Fibroblast of skin of right quadriceps (primary cell): ENCODE measurements around the gene IL1RAPL1.
A peak's percentile ranks its signal among the peaks of the same experiment; 100 is the strongest.

ENCODE experiments used
- DNase-seq: peaks from one replicate; pipeline ENCODE4 v3.0.0-alpha.2; 2013

The IL1RAPL1 gene

DNA sequence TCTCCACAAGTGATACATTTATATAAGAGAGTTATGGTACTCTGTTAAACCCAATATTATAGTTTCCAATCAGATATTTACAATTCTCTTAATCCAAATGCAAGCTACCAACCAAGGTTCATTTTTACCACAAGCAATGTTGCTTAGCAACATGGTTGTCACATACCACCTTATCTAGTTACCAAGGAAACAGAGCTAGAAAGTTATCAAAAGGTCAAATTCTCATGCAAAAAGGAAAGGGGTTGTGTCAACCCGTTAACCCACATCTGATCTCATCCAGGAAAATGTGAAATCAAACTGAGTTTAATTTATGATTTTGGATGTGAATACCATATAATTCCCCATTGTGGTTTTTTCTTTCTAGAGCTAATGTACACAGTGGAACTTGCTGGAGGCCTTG is 1354.0 kb downstream of the IL1RAPL1 start:
- DNase-seq, result no peak

DNA sequence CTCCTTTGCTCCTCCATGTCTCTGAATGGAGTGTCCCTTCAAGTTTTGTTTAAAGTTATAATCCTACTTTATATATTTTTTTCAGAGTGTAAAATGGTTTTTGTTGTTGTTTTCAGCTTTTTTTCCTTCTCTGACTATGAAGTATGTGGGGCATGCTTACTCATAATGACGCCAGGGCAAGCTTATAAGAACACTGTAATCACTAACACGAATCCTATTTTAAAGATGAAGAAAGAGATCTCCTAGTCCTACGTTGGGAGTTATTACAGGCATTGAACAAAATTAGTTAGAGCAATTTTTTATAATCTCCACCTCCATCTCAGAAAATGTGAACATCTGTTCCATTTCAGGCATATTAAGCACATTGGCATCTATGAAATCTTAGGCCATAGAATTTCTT is 1360.0 kb downstream of the IL1RAPL1 start:
- no peak for DNase-seq

DNA sequence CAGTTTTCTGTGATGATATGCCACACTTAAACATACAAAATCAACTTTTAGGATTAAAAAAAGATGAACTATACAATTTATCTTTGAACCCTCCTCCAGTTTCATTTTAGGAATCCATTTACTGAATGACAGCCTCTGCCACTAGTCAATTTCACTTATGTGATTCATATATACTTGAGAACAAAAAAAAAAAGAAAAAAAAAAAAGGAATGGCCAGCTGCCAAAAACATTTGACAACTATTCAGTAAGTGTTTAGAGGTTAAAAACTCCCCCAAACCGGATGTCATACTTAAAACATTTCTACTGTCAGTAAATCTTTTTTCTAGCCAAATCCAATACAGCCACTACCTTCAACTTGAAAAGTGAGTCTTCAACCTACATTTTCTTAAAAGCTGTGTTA is 1361.4 kb downstream of the IL1RAPL1 start:
- peak; percentile 46 for DNase-seq

DNA sequence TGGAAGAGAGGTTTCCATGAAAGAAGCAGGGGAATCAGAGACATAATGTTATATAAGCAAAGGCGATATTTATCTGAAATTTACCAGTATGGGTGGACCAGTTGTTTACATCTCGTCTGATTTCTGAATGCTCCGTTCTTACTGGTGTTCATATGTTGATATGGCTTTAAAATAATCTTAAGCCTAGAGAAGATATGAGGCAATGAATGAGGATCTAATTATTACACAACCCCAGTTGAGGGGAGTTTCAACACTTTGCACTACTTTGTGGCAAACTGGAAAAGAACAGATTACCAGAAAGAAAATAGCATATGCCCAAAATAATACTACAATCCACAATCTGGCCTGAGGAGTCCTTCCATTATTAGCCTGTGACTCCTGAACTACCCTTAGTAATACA is 1364.8 kb downstream of the IL1RAPL1 start:
- DNase-seq, result no peak

DNA sequence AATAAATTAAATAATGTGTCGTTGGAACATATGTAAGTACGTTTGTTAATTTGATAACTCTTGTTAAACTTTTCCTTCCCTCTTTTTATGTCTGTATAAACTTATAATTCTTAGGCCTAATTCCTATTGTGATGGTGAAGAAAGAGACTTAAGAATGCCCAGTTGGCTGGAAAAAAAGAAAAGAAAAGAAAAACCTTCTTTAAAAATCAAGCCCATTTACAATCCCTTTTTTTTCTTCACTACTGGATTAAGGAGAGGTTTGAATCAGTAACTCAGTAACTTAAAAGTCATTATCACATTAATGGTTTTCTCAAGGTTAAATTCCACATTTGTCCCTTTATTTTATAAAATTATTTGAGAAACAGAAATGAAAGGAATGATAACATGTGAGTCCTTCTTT is 1374.8 kb downstream of the IL1RAPL1 start:
- DNase-seq, result no peak

DNA sequence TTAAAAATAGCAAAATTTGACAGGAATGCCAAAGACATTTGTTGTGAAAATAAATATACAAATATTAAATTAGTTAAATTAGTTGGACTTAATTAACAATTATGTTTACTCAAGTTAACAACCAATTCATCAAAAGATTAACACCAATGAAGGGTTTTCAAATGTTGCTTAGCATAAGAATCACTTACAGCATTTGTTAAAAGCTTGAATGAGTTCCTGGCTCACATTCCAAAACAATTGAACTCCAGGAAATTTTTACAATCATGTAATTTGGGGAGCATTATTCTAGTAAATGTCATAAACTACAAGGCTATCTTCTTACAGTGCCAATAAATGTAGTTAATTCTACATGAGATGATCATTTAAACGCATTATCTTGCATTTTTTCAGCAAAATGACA is 1378.4 kb downstream of the IL1RAPL1 start:
- no peak for DNase-seq

DNA sequence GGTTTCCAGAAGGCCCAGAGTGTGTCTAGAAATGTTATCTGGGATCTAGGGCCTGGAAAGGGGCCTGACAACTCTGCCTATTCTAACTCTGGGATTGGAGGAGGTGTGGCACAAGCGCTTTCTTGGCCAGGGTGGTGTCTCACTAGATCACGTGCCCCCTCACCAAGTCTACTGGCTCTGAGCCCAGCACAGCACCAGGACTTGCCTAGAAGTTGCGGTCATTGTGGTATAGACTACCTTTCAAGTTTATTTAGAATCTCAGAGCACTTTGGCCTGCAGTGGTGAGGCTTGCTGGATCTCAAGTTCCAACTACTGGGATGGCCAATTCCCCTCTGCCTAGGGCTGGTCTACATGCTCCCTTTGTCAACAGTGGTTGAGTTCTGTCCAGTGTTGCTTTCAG is 1404.8 kb downstream of the IL1RAPL1 start:
- no peak for DNase-seq

DNA sequence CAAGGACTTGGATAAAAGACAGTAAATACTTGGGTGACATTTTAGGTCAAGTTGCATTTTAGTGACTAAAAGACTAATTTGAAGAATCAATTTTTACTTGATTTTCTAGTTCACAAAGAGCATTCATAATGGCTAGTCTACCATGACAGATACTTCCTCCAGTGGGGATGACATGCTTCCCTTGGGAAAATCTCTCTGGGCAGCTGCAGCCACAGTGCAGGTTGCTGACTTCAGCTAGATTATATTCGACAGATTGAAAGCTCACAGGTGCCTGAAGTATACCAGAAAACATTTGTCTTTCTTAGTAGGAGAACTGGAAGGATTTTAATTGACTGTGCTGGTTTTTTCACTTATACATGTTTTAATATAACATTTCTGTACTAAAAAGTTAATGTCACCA is 1418.6 kb downstream of the IL1RAPL1 start:
- DNase-seq, result no peak
